HG03097 (cell line): Measurements from ENCODE around the gene GFM1.

ENCODE experiments used
- ATAC-seq: cut with Tn5 transposase; IDR thresholded peaks from one replicate; pipeline ENCODE4 v1.9.1; 2021; ENCODE audit not compliant: unreplicated experiment, low FRiP score

Gene GFM1

GRCh38 chr3:158723991-158724390 is 79.7 kb downstream of the GFM1 start:
- no peak for ATAC-seq

- ATAC-seq: no peak
These were observed 81.2 kb downstream of the GFM1 start for GRCh38 chr3:158725348-158726011.

GRCh38 chr3:158727206-158728060 is 83.1 kb downstream of the GFM1 start:
- ATAC-seq: no peak

- no peak for ATAC-seq
These were observed 83.7 kb downstream of the GFM1 start for GRCh38 chr3:158728061-158728377.

- ATAC-seq: no peak
These were observed 84.5 kb downstream of the GFM1 start for GRCh38 chr3:158728851-158729250.

- no peak for ATAC-seq
These were observed 87.2 kb downstream of the GFM1 start for GRCh38 chr3:158731486-158731885.

- ATAC-seq: peak; percentile 75
These were observed 87.9 kb downstream of the GFM1 start, which contains the start of gene RARRES1 for GRCh38 chr3:158731938-158732855. Gene RARRES1 (minus strand): TSS chr3:158732457. CDS start chr3:158732415, 42 bp downstream.

GRCh38 chr3:158732856-158733200 is 88.5 kb downstream of the GFM1 start:
- ATAC-seq: no peak

- no peak for ATAC-seq
These were observed 89.3 kb downstream of the GFM1 start for GRCh38 chr3:158733656-158734055.

GRCh38 chr3:158735296-158736033 is 91.1 kb downstream of the GFM1 start:
- ATAC-seq: no peak

GRCh38 chr3:158737410-158737809 is 93.1 kb downstream of the GFM1 start:
- ATAC-seq: no peak

- no peak for ATAC-seq
These were observed 93.8 kb downstream of the GFM1 start for GRCh38 chr3:158737976-158738615.

GRCh38 chr3:158738653-158739052 is 94.3 kb downstream of the GFM1 start:
- ATAC-seq: no peak

GRCh38 chr3:158739078-158739477 is 94.8 kb downstream of the GFM1 start:
- ATAC-seq: no peak

GRCh38 chr3:158739661-158740060 is 95.3 kb downstream of the GFM1 start:
- no peak for ATAC-seq
